Activated CD8-positive, alpha-beta memory T cell treated with anti-CD3 and anti-CD28 coated beads for 1 hour (primary cell): ENCODE data around the gene CDH2.

Source experiments
- DNase-seq, 2 donors: peaks; one replicate each; pipeline ENCODE4 v3.0.0-alpha.2; 2020; ENCODE audit warnings: low read depth in 1 of 2; ENCODE audit errors: extremely low read depth in 1 of 2

CDH2 gene

GRCh38 chr18:28127763-28128658 lies 48.9 kb downstream of the CDH2 start:
- no peak for DNase-seq

GRCh38 chr18:28127228-28127627 lies 49.7 kb downstream of the CDH2 start:
- no peak for DNase-seq

- no peak for DNase-seq
Observed at GRCh38 chr18:28126768-28127167, 50.2 kb downstream of the CDH2 start.

GRCh38 chr18:28125051-28125450 lies 51.9 kb downstream of the CDH2 start:
- no peak for DNase-seq

GRCh38 chr18:28124131-28125029 lies 52.5 kb downstream of the CDH2 start:
- DNase-seq: no peak

GRCh38 chr18:28123401-28124030 lies 53.4 kb downstream of the CDH2 start:
- no peak for DNase-seq

GRCh38 chr18:28120828-28121515 lies 56.0 kb downstream of the CDH2 start:
- no peak for DNase-seq

- no peak for DNase-seq
Observed at GRCh38 chr18:28116461-28116860, 60.5 kb downstream of the CDH2 start.

- DNase-seq: no peak
Observed at GRCh38 chr18:28115149-28115550, 61.8 kb downstream of the CDH2 start.

GRCh38 chr18:28114472-28114871 lies 62.5 kb downstream of the CDH2 start:
- no peak for DNase-seq

GRCh38 chr18:28113271-28114029 lies 63.5 kb downstream of the CDH2 start:
- DNase-seq: no peak

- DNase-seq: no peak
Observed at GRCh38 chr18:28112056-28112470, 64.9 kb downstream of the CDH2 start.

- DNase-seq: no peak
Observed at GRCh38 chr18:28110924-28111323, 66.0 kb downstream of the CDH2 start.

GRCh38 chr18:28109781-28110560 lies 67.0 kb downstream of the CDH2 start:
- no peak for DNase-seq

GRCh38 chr18:28108814-28109213 lies 68.1 kb downstream of the CDH2 start:
- no peak for DNase-seq

GRCh38 chr18:28108254-28108653 lies 68.7 kb downstream of the CDH2 start:
- DNase-seq: no peak

GRCh38 chr18:28099237-28099636 lies 77.7 kb downstream of the CDH2 start:
- DNase-seq: no peak

- no peak for DNase-seq
Observed at GRCh38 chr18:28095631-28096030, 81.3 kb downstream of the CDH2 start.

GRCh38 chr18:28095041-28095440 lies 81.9 kb downstream of the CDH2 start:
- no peak for DNase-seq
